ENCODE data around the gene FOSB.
"Not testable (repeated sequence)": the region's sequence is repeated elsewhere in the genome, so short reads cannot be mapped to it uniquely, and the experiment has no call there.

FOSB gene

DNA sequence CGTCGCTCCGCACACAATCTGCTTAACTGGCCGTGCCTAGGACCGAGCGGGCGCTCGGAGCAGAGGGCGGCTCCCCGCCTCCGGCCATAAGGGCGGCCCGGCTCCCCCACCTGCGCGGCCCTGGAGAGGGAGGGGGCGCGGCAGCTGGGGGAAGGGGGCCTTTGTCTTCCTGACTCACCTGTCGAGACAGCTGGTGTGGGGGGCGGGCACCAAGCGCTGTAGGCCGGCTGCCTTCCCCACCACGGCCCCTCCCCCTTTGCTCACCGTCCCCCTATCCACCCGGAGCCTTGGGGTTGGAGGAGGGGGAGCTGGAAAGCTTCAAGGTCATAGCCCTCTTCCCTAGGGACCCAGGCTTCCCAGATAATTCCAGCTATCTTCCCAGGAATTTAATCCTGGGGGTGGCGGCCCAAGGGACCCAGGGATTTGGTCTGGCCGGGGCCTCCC is 40.6 kb downstream of the FOSB start:
- TF ChIP-seq, protein P1, sequence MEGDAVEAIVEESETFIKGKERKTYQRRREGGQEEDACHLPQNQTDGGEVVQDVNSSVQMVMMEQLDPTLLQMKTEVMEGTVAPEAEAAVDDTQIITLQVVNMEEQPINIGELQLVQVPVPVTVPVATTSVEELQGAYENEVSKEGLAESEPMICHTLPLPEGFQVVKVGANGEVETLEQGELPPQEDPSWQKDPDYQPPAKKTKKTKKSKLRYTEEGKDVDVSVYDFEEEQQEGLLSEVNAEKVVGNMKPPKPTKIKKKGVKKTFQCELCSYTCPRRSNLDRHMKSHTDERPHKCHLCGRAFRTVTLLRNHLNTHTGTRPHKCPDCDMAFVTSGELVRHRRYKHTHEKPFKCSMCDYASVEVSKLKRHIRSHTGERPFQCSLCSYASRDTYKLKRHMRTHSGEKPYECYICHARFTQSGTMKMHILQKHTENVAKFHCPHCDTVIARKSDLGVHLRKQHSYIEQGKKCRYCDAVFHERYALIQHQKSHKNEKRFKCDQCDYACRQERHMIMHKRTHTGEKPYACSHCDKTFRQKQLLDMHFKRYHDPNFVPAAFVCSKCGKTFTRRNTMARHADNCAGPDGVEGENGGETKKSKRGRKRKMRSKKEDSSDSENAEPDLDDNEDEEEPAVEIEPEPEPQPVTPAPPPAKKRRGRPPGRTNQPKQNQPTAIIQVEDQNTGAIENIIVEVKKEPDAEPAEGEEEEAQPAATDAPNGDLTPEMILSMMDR (IDR thresholded peaks at IDR 0.05; ENCODE audit: extremely low read depth, missing control alignments): no peak
- peak; percentile 58 for DNase-seq (ENCODE audit: low spot score)

DNA sequence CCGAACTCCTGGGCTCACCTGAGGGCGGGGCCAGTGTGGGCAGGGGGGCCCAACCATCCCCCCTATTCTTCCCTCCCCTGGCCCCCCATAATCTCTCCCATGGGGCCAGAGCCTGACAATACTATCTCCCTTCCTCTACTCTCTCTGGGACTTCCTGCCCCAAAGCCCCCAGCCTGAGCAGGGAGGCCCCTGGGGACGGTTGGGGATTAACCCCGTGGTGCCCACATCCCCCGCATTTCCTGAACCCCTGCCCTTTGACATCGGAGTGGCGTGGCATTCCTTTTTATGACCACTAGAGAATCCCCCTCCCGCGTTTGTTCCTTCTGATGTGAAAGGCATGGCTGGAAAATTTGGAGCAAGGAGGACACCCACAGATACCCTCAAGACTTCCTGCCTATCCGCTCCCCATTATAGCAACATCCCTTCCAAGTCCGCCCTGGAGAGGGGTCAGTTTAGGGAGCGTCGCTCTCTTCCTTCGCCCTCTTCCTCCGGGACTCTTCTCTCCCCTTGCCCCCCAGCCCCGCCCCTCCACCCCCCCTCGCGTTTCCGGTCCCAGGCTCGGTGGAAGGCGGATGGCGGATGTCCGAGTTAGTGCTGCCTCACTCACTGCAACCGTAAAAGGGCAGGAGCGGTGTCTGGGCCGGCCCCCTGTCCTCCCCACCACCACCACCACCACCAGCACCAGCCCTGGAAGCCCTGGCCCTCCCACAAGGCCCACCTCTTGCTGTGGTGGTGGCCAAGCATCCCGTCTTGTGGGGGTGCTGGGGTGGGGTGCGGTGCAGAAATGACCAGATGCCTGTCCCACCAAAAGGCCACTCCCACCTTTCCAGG is 41.3 kb downstream of the FOSB start:
- TF ChIP-seq, protein P1 (IDR thresholded peaks at IDR 0.05; ENCODE audit: extremely low read depth, missing control alignments): no peak
- peak; percentile 88 for DNase-seq (ENCODE audit: low spot score)

DNA sequence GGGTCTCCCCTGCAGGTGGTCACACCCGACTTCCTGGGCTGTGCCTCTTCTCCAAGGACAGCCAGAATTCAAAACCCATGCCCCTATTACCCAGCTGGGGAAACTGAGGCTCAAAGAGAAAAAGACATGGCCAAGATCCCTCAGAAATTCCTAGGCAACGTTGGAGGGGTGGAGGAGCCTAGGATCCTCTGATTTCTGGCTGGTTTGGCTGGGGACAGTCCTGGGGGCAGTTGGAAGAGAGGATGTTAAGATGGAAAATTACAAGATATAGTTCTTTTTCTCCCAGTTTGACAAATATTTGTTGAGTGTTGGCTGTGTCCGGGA is 41.9 kb downstream of the FOSB start:
- DNase-seq (ENCODE audit: low spot score): no peak
- TF ChIP-seq, protein P1 (IDR thresholded peaks at IDR 0.05; ENCODE audit: extremely low read depth, missing control alignments): no peak

DNA sequence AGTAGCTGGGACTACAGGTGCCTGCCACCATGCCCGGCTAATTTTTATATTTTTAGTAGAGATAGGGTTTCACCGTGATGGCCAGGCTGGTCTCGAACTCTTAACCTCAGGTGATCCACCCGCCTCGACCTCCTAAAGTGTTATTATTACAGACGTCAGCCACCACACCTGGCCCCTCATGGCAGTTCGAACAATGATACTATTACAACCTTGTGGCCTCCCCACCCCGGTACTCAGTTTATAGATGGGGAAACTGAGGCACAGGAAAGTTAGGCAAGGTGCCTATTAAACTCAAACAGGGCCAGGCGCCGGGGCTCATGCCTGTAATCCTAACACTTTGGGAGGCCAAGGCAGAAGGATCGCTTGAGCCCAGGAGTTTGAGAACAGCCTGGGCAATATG is 42.6 kb downstream of the FOSB start:
- not testable (repeated sequence) for DNase-seq (ENCODE audit: low spot score)

DNA sequence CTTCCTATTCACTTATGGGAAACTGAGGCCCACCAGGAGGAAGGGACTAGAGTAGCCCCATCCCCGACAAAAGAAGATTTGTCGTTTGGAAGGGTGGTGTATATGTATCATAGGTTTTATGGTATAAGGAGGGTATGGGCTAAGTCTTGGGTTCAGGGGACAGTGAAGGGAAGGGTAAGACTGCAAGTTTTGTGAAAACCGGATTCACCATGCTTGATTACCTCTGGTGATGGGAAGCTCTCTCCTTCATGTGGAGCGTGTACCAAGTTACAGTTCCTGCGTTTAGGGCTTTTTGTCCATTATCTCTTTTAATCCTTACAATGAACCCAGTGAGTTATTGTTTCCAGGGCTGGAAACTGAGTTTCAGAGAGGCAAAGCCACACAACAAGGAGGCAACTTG is 43.3 kb downstream of the FOSB start:
- DNase-seq (ENCODE audit: low spot score): no peak
- TF ChIP-seq, protein P1 (IDR thresholded peaks at IDR 0.05; ENCODE audit: extremely low read depth, missing control alignments): no peak

DNA sequence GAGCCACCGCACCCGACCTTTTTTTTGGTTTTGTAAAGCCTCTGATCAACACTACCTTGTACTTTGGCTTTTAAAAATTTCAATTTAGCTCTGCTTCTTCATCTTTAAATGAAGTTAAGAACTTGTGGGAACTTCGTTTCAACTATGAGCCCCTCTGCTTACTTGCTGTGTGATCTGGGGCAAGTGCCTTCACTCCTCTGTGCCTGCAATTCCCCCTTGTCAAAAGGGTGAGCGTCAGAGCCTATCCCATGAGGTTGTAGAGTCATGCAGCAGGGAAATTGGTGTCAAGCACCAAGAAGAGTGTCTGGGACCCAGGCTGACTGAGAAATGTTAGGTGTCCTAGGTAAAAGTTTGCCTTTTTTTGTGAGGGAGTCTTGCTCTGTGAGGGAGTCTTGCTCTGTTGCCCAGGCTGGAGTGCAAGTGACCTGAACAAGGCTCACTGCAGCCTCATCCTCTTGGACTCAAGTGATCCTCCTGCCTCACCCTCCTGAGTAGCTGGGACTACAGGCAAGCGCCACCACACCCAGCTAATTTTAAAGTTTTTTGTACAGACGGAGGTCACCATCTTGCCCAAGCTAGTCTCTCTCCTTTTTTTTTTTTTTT is 45.2 kb downstream of the FOSB start:
- TF ChIP-seq, protein P1 (IDR thresholded peaks at IDR 0.05; ENCODE audit: extremely low read depth, missing control alignments): no peak
- no peak for DNase-seq (ENCODE audit: low spot score)

DNA sequence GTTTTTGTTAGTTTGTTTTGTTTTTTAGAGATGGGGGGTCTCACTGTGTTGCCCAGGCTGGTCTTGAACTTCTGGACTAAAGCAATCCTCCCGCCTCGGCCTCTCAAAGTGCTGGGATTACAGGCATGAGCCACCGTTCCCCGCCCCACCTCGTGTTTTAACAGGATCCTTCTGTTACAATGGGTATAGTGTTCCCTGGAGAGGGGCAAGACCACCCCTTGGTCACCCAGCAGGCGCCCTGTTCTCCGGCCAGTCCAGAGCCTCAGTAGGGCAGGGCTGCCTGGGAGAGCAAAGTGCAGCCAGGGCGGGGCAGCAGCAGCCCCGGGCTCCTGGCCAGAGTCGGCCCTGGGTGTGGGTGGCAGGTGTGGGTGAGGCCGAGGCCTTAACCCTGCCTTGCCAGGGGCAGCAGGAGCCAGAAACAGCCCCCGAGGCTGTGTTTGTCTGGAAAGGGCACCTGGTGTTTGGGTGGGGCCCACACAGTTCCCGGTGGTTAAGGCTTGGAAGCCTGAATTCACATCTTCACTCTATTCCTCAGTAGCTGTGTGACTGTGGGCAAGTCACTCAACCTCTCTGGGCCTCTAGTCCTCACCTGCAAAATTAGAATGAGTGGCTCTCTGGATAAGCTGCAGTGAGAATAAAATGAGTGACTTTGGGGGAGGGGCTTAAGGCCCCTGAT is 46.7 kb downstream of the FOSB start:
- TF ChIP-seq, protein P1 (IDR thresholded peaks at IDR 0.05; ENCODE audit: extremely low read depth, missing control alignments): no peak
- peak; percentile 30 for DNase-seq (ENCODE audit: low spot score)
